AG09309 (cell line): Measurements from ENCODE around the gene SPATA22.
"Not testable (repeated sequence)": the region's sequence is repeated elsewhere in the genome, so short reads cannot be mapped to it uniquely, and the experiment has no call there.

Source experiments
- DNase-seq: peaks from one replicate; pipeline ENCODE4 v3.0.0-alpha.2; 2010; ENCODE audit warnings: low read depth
- H3K4me3 ChIP-seq: 2 replicates; pipeline ENCODE4 v1.5.1; 2011; ENCODE audit warnings: mild to moderate bottlenecking, low read depth, low read length, moderate library complexity; ENCODE audit not compliant: control insufficient read depth
- CTCF ChIP-seq: IDR thresholded peaks from 2 replicates; pipeline ENCODE4 v1.5.1; 2011; ENCODE audit warnings: mild to moderate bottlenecking, low read depth, low read length, inconsistent platforms; ENCODE audit not compliant: insufficient read depth, control insufficient read depth; ENCODE audit errors: missing control alignments

Gene SPATA22

GRCh38 chr17:3440451-3440850 is 31.2 kb downstream of the SPATA22 start:
- no peak overlapping the region for H3K4me3 ChIP-seq
- no peak for DNase-seq
- no peak for TF ChIP-seq CTCF

GRCh38 chr17:3438368-3438767 is 33.3 kb downstream of the SPATA22 start:
- no peak for DNase-seq
- no peak for TF ChIP-seq CTCF
- H3K4me3 ChIP-seq: no peak overlapping the region

- TF ChIP-seq CTCF: no peak
- no peak within 1 kb of the TSS for H3K4me3 ChIP-seq
- DNase-seq: no peak
Measured at GRCh38 chr17:3433741-3434140, 37.9 kb downstream of the SPATA22 start, which contains the start of gene OR1E2. TSS of gene OR1E2 (minus strand) at chr17:3433841. CDS start at chr17:3433841, 0 bp downstream.

- not testable (repeated sequence) for H3K4me3 ChIP-seq, DNase-seq
Measured at GRCh38 chr17:3433215-3433614, 38.4 kb downstream of the SPATA22 start.

GRCh38 chr17:3418222-3418621 is 53.4 kb downstream of the SPATA22 start:
- no peak for TF ChIP-seq CTCF

GRCh38 chr17:3415610-3416009 is 56.0 kb downstream of the SPATA22 start:
- no peak overlapping the region for H3K4me3 ChIP-seq
- no peak for TF ChIP-seq CTCF
- DNase-seq: no peak

More at GRCh38 chr17:3418222-3418621, 53.4 kb downstream of the SPATA22 start:
- DNase-seq: no peak
- H3K4me3 ChIP-seq: no peak overlapping the region

- H3K4me3 ChIP-seq, DNase-seq: not testable (repeated sequence)
Measured at GRCh38 chr17:3412216-3412615, 59.4 kb downstream of the SPATA22 start.

GRCh38 chr17:3411070-3411469 is 60.5 kb downstream of the SPATA22 start, which contains the start of gene OR3A3:
TSS of gene OR3A3 (plus strand) at chr17:3411370.
- no peak for DNase-seq
- no peak for TF ChIP-seq CTCF

GRCh38 chr17:3403856-3404255 is 67.8 kb downstream of the SPATA22 start:
- H3K4me3 ChIP-seq, DNase-seq: not testable (repeated sequence)

More at GRCh38 chr17:3411070-3411469, 60.5 kb downstream of the SPATA22 start, which contains the start of gene OR3A3:
- no peak within 1 kb of the TSS for H3K4me3 ChIP-seq
